Germinal center (tissue), 1 donor: ENCODE data around the gene PRXL2B.
"Not testable (repeated sequence)": the region's sequence is repeated elsewhere in the genome, so short reads cannot be mapped to it uniquely, and the experiment has no call there.

Experiments used
- DNase-seq: peaks from one replicate; pipeline ENCODE4 v3.0.0; 2012; ENCODE audit warnings: mixed read lengths, low spot score

Gene PRXL2B, protein sequence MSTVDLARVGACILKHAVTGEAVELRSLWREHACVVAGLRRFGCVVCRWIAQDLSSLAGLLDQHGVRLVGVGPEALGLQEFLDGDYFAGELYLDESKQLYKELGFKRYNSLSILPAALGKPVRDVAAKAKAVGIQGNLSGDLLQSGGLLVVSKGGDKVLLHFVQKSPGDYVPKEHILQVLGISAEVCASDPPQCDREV

DNA sequence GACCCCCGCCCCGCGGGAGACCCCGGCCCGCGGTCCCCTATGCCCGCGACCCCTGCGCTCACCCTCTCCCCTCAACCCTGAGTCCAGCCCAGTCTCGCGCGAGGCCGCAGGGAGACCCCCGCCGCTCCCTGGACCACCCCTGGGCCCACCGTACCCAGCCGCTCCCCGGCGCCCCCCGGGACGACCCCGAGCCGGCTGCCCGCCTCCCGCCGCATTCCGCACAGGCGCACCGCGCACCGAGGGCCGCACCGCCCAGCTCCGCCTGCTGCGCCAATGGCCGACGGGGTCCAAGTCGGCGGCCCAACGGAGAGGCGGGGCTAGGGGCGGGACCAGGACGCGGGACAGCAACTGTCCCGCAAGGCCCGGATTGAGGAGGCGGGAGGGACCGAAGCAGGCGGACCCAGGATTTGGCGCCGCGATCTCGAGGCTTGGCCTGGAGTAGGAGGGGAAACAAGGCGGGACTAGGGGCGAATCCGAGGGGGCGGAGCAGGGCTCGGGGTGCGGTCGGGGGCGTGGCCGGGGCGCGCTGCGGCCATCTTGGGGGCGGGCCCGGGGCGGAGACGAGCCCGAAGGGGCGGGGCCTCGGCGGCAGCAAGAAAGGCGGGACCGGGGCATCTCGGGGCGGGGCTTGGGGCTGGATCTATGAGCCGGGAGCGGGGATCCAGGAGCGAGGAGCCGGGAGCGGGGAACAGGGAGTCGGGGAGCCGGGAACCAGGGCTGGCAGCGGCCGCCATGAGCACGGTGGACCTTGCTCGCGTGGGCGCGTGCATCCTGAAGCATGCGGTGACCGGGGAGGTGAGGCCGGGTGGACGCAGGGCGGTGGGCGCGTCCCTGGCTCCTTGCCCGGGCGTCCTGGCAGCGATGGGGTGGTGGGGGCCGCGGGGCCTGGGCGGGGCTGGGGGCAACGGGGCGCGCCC lies at the start of gene PRXL2B:
TSS of gene PRXL2B (plus strand) at position 624 of the 917 bp plus-strand sequence. CDS start at position 733, 109 bp downstream.
- DNase-seq: peak; percentile 97

DNA sequence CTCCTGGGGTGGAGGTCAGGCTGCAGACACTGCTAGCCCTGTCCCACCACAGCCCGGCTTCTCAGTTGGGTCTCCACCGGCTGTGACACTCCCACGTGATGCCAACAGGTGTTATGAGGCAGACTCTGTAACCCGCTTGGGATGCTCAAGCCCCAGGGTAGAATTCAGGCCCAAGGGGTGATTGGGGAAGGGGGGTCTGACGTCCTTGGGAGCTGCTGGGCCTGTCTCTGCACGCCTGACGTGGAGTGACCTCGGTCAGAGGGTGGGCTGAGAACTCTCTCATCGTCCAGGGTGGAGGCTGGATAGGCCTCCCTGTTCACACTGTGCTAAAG lies 48.8 kb upstream of the PRXL2B start:
- no peak for DNase-seq

DNA sequence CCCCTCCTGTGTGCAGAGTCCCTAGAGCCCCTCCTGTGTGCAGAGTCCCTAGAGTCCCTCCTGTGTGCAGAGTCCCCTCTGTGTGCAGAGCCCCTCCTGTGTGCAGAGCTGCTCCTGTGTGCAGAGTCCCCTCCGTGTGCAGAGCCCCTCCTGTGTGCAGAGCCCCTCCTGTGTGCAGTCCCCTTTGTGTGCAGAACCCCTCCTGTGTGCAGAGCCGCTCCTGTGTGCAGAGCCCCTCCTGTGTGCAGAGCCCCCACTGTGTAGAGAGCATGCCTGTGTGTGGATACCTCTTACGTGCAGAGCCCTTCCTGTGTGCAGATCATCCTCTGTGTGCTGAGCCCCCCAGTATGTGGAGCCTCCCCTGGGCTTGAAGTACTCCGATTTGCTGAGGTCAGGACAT lies 48.2 kb upstream of the PRXL2B start:
- DNase-seq: no peak

DNA sequence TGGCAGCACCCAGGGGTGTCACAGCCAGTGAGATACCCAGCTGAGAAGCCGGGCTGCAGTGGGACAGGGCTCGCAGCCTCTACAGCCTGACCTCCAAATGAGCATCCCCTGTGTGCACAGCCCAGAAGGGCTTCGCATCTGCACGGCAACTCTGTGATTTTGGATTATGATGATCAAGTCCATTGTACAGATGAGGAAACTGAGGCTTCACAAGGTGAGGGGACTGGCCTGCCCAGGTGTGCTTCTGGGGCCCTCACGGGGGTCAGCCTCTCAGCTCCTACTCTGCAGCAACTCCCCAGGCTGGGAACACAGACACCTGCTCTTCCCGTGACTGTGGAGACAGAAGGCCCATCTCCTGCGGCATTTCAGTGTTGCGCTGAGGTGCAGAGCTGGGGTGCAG lies 47.7 kb upstream of the PRXL2B start:
- DNase-seq: no peak

DNA sequence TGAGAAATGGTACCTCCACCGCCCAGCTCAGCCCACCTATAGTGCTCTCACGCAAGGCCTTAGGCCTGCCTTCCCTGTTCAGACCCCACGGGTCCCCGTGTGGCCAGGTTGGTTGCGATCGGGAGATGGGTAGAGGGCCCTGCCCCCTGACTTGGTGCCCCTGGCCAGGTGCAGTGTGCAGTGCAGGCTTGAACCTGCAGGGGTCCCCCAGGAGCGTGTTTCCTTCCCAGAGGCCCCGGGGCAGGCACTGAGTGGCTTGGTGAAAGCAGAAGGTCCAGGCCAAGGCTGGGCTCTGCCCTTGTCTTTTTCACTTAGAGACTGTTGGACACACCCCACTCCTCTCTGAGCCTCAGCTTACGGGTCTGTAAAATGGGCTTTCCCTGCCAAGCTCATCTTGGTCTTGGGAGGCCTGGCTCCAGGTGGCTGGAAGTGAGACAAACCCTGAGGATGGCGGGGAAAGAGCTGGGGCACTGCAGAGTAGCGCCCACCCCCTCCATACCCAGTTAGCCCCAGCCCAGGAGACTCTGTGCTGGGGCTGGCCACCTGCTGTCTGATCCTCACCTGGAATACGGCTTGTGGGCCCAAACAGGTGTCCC lies 47.2 kb upstream of the PRXL2B start:
- no peak for DNase-seq

DNA sequence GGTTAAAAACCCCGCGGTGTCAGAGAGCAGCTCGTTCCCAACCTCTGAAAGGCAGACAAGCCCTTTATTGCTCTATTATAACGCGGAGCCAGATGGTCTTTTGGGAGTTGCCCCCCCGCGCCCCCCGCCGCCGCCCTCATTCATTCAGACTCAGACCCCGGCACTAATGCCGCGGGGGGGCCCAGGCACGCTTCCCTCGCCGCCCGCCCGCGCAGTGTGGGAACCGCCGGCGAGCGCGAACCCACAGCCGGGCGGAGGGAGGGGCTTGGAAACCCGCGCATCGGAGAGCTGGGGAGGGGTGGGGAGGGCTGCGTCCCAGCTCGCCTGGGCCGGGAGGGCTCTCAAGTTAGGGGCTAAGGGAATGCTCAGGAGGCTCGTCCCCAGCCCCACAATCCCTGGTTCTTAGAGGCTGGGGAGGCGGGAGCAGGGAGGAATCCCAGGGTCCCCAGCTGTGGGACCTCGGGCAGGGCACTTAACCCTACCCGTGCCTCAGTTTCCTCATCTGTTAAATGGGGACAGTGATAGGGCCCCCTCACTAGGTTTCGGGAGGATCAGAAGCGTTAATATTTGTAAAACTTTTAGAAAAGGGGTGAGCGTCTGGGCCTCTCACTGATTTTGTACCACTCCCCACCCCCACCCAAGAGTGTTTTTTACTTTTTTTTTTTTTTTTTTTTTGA lies 45.6 kb upstream of the PRXL2B start:
- no peak for DNase-seq

DNA sequence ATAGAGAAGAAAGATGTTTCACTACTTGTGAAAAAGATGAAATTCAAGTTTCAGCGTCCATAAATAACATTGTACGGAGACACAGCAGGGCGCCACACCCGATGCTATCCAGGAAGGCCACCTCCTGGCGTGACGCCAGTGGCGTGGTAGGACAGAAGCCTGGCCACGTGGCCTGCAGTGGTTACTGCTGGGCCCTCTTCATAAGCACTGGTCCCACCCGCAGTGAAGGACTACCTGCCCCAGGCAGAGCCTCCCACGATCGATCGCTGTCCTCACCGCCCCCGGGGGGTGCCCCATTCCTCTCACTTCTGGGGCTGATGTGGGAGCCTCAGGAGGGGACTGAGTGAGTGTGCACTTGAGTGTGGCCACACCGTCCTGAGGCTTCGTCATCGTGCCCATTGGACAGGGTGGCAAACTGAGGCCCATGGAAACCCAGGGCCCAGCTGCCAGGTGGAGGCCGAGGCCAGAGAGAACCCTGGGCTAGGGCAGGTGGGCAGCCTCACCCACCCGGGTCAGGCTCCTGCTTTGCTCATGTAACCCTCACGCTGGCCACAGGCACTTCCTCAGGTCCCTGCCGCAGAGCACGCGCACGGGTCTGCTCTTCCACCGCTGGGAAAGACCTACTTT lies 44.8 kb upstream of the PRXL2B start:
- DNase-seq: no peak

DNA sequence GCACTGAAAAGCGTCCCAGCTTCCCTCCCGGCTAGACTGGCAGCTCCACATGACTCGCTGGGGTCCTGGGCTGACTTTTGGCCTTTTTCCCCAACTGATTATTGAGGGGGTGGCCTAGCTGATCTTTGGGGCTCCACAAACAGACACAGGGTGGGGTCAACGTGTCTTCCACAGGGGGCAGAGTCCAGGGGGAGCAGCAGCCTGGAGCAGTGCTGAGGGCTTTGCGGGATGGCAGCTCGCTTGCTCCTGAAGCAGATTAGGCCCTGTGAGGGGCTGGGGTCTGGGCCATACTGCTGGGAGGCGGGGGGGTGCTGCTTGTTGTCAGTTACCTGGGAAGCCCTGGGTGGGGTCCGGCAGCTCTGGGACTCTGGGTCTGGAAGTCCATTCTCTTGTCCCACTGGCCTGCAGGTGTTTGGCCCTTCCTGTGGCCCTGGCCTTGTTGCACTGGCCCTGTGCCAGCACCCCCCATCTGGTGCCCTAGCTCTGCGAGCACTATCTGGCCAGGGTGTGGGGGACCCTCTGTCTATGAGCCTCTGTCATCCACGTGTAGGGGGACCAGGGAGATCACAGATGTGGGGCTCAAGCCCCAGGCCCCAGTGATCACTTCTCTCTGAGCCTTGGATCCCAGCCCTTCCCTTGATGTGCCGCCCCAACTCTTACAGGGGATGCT lies 44.2 kb upstream of the PRXL2B start:
- no peak for DNase-seq

DNA sequence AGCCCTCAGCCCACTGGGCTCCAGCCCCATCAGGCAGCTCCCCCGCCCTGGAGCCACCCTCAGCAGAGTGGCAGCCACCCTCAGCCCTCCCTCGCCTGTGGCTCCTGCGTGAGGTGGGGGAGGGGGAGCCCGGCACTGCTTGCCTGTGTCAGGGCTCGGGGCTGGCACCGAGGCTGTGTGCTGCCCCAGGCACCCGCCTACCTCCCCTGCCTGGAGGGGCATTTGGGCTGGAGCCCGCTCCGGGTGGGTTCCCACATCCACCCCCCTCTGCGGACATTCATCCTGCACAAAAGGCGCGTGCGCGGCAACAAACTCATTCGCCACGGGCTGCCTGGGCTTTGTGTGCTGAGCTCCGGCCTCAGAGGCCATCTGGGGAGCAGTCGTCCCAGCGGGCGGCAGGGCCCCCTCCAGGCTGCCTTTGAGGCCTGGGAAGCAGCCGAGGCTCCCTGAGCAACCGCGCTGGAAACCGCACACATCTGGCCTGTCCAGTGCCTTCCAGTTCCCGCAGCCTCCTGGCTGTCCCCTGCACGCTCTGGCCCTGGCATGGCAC lies 43.0 kb upstream of the PRXL2B start:
- DNase-seq: no peak

DNA sequence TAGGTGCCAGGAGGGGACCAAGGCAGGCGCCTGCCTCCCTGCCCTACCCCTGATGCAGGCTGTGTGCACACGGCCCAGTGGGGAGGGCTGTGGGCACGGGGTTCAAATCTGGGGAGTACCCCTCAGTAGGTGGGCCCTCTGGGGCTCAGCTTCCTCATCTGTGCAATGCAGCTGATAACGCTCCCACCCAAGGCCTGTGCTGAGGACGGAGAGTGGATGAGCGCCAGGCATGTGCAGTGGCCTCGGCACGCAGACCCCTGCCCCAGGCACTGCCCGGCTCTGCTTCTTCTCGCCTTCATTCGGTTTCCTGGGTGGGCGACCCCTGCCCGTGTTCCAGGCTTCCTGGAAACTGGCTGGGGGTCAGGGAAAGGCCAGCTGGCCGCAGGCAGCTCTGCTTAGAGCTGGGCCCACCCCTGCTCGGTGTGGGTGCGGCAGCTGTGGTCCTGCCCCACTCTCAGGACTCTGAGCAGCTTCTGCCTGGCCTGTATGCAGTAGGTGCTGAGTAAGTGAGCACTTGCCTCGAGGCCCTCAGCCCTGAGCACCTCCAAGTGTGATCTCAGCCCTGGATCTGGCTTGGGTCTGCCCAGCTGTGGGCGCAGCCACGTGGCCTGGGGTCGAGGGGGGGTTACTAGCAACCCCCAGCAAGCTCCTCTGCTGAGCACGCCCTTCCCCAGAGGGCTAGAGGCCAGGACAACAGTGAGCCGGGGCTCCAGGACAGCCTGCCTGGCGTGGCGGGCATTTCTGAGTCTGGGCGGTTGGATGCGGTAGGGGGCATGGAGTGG lies 42.3 kb upstream of the PRXL2B start:
- DNase-seq: no peak

DNA sequence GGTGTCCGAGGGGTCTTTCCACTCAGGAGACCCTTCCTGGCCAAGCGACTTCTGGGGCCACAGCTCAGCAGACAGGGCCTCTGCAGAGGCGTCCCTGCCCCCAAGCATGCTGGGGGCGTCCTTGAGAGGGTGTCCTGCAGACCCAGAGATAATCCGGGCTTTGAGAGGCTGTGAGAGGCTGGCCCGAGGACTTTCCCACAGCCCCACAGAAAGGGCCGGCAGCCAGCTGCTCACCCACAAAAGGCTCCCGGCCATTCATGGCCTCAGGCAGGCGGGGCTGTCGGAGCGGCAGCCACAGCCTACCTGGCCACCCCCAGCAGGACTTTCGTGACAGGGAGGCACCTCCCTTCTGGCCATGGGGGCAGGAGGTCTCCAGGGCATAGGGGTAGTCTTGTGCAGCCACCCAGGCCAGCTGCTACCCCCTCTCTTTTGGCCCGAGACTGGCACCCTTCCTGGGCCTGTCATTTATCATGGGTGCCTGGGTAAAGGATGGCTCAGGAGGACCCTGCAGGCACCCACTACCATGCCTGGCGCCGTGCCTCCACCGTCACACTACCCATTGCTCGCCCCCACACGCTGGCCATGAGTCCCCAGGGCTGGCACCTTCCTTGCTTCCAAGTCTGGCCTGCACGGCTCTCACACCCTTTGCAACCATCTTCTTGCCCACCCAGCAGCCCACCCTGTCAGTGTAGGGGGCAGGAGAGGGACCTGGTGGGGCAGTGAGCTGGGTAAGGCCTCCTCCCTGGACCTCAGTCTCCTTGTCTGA lies 41.5 kb upstream of the PRXL2B start:
- DNase-seq: no peak

DNA sequence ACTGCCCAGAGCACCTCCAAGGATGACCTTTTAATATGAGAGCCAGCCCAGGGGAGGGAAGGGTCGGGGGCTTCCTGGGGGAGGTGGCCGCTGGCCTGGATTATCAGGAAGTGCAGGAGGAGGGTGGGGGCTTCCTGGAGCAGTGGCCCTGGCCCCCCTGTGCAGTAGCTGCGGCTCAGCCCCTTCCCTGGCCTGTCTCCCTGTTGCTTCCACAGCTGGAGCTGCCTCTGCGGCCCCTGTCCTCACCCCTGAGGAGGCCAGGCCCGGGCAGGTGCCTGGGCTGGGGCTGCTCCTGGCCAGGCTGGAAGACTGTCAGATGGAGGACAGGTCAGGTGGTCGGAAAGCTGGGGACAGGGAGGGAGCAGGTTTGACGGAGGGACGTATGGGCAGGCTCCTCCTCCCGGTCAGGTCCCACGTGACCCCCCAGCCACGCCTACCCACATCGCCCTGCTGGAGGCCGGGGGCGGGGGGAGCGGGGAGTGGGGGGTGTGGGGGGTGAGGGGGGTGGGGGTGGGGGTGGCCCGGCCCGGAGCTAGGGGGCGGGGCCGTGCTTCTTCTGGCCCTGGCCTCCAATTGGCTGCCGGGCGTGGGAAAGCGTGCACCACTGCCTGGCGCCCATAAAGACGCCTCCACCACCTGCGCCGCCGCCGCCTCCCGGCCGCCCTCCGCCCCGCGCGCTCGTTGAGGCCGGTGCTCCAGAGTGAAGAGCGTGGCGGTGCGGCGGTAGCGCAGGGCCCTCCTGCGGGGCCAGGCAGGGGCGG lies 40.6 kb upstream of the PRXL2B start:
- DNase-seq: peak; percentile 97

DNA sequence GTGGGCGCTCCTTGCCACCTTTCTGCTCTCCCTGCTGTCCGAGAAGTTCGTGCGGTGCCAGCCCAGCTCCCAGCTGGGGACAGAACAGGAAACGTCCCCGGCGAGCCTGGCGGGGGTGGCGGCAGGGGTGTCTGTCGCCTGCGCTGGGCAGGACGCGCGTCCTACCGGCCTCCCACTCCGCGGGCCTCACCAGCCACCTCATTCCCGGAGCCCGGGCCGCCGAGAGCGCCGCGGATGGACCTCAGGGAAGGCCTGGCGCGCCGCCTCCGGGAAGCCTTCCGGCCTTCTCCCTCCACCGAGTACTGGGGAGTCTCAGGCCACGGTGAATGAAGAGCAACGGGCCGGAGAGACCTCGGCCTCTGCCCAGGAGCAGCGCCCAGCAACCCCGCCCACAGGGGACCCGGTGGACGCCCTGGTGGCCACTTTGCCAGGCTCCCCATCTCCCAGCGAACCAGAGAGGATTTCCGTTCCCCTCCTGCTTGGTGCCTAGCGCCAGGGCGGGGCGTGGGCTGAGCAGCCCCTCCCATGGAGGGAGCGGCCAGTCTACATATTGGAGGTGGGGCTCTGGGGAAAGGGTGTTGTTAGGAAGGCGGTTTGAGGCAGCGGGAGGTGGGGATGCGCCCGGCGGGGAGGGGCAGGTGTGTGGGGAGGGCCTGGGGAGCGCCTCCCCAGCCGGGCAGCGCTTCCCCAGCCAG lies 39.9 kb upstream of the PRXL2B start:
- DNase-seq: peak; percentile 86

DNA sequence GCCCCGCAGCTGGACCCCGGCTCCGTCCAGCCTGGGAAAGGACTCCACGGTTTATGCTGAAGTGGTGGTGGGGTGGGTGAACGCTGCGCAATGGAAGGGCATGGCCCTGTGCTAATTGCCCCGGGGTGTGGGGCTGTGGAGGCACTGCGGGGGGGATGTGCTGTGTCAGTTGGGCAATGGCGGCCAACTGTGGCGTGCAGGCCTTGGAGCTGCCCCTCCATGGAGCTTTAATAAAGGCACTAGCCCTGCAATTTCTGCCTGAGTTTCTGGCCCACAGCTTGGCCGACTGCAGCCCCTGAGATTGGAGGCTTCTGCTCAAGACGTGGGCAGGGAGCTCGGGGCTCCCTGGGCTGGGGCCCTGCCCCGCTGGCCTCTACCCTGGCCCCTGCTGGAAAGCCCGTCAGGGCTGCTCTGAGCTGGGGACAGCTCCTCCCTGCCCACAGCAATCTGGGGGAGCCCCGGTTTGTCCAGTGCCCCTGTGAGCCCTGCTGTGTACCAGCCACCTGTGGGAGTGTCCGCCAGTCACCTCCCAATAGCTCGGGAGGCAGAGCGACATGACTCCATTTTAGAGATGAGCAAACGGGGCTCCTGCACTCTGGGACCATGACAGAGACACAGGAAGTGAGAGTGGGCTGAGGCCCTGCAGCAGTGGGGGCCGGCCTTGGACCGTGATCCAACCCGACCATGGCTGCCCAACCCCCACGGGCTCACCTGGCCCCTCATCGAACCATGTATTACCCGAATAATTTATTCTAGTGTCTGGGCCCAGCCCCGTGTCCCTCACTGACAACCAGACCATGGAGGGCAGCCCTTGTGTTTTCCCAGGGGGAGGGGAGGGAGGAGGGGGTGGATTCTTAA lies 39.1 kb upstream of the PRXL2B start:
- DNase-seq: peak; percentile 72

DNA sequence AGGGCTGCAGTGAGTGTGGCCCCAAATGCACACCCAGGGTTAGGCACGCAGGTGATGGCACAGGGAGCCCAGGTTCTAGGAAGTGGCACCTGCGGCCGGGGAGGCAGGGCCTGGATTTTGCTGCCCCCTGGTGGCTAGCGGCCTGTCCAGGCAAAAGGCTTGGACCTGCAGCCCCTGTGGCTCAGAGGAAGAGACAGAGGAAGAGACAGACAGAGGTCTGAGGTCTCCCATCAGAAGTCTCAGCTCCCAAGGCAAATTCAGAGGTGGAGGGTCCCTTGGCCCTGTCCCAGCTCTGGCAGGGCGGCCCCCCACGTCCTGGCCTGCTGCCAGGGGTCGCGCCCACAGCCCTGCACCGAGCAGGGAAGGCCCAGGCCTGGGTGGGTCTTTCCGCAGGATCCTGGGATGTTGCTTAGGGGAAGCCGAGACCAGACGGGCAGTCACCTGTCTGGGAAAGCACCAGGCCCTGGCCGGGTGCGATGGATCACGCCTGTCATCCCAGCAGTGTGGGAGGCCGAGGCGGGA lies 38.4 kb upstream of the PRXL2B start:
- DNase-seq: peak; percentile 83

DNA sequence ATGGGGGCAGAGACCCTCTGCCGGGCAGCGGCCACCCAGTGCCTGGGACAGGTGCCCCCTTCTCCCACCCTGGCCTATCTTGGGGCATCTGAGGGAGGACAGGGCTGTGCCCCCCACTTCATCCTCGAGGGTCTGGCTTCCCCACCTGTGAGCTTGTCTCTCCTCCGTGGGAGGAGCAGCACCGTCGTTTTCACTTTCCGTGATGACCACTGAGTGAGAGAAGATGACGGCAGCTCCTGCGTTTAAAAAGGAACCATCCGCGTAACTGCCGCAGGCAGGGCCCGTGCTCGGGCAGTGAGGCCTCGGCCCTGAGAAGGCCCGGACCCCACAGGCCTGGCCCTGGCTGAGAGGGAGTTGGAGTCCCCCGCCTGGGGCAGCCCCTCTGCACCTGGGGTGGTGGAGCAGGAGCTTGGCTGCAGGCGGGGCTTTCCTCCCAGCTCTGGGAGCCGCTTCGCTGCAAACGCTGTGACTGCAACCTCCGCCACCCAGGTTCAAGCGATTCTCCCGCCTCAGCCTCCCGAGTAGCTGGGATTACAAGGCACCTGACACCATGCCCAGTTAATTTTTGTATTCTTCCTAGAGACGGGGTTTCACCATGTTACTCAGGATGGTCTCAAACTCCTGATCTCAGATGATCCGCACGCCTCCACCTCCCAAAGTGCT lies 37.1 kb upstream of the PRXL2B start:
- DNase-seq: not testable (repeated sequence)
